ENCODE results near the gene PCDHGA7.
"Not testable (repeated sequence)": the region's sequence is repeated elsewhere in the genome, so short reads cannot be mapped to it uniquely, and the experiment has no call there.

The PCDHGA7 gene

GRCh38 chr5:141430332-141431113 is 48.0 kb downstream of the PCDHGA7 start, which contains the start of gene PCDHGA12:
TSS of gene PCDHGA12 (plus strand) at chr5:141430507. CDS start at chr5:141430760, 253 bp downstream.
- no peak for DNase-seq (ENCODE audit: low spot score)

- no peak for DNase-seq (ENCODE audit: low spot score)
Measured at GRCh38 chr5:141431286-141431685, 48.7 kb downstream of the PCDHGA7 start.

- DNase-seq (ENCODE audit: low spot score): not testable (repeated sequence)
Measured at GRCh38 chr5:141432308-141432707, 49.8 kb downstream of the PCDHGA7 start.

GRCh38 chr5:141432726-141433125 is 50.2 kb downstream of the PCDHGA7 start:
- DNase-seq (ENCODE audit: low spot score): not testable (repeated sequence)

GRCh38 chr5:141434006-141434405 is 51.5 kb downstream of the PCDHGA7 start:
- no peak for DNase-seq (ENCODE audit: low spot score)
